Measurements from ENCODE around the gene SLC8A2. TPM values are rescaled to one million over a fixed set of nuclear protein-coding genes. Genes with fewer than 3 reads are reported as not detected.

SLC8A2 gene
- total and polyA plus RNA-seq, 2 experiments from 2014 or later, result 0.86 to 10.0 TPM

- H3K27ac ChIP-seq (ENCODE audit: low read depth), result no peak overlapping the region
- no peak overlapping the region for H3K27ac Mint-ChIP-seq
- 0 out of 2 replicates have a peak, but pooled peaks cover 7% of the 10 kb centered on the region for H3K79me2 ChIP-seq (replicated peaks; ENCODE audit: insufficient read depth)
- H3K36me3 Mint-ChIP-seq (ENCODE audit: low read depth), result peaks cover 12% of the 10 kb centered on the region
- peaks cover 27% of the 10 kb centered on the region for H3K4me1 Mint-ChIP-seq
- peaks cover 35% of the 10 kb centered on the region for H3K27me3 ChIP-seq (ENCODE audit: insufficient read depth)
- no peaks in the 10 kb centered on the region for H4K20me1 ChIP-seq (replicated peaks; ENCODE audit: insufficient read depth)
- peaks cover 13% of the 10 kb centered on the region; the same call in 1 of the 2 replicates for H3K4me1 ChIP-seq (ENCODE audit: insufficient read depth)
- H2AFZ ChIP-seq, result no peak overlapping the region
- H3K9me2 ChIP-seq (ENCODE audit: insufficient read depth), result no peaks in the 10 kb centered on the region
- peaks cover 44% of the 10 kb centered on the region for H3K27me3 Mint-ChIP-seq (ENCODE audit: insufficient read depth, low read depth, poor library complexity)
- no peak overlapping the region for H3K4me3 ChIP-seq
- no peak overlapping the region for H3K4me3 Mint-ChIP-seq
- ATAC-seq (peak; percentile 35), DNase-seq (ENCODE audit: low spot score) (peak; percentile 74)
- H3K4me2 ChIP-seq, result no peak overlapping the region
- peaks cover 10% of the 10 kb centered on the region; the same call in 1 of the 2 replicates for H3F3A ChIP-seq (replicated peaks; ENCODE audit: low read depth)
- TF ChIP-seq CTCF (conservative IDR thresholded peaks at IDR 0.05; ENCODE audit: low read depth in 2 of 2) (peak; percentile 45 to 93), REST (IDR thresholded peaks at IDR 0.05; ENCODE audit: unreplicated experiment) (no peak)
- no peaks in the 10 kb centered on the region for H3K36me3 ChIP-seq (ENCODE audit: insufficient read depth)
- H3K9me3 Mint-ChIP-seq, result no peaks in the 10 kb centered on the region; the same call in 2 of the 3 replicates
Observed at GRCh38 chr19:47414469-47414868, 57.2 kb downstream of the SLC8A2 start.

GRCh38 chr19:47413941-47414340 lies 57.8 kb downstream of the SLC8A2 start:
- Histone ChIP-seq H3F3A (replicated peaks; ENCODE audit: low read depth) (peaks cover 10% of the 10 kb centered on the region; the same call in 1 of the 2 replicates), H3K27ac (ENCODE audit: low read depth) (no peak overlapping the region), H3K4me3 (no peak overlapping the region), H3K4me1 (ENCODE audit: insufficient read depth) (peaks cover 13% of the 10 kb centered on the region; the same call in 1 of the 2 replicates), H3K4me2 (no peak overlapping the region), H3K36me3 (ENCODE audit: insufficient read depth) (no peaks in the 10 kb centered on the region), H3K27me3 (ENCODE audit: insufficient read depth) (peaks cover 33% of the 10 kb centered on the region), H3K9me2 (ENCODE audit: insufficient read depth) (no peaks in the 10 kb centered on the region), H2AFZ (no peak overlapping the region), H3K79me2 (replicated peaks; ENCODE audit: insufficient read depth) (0 out of 2 replicates have a peak, but pooled peaks cover 7% of the 10 kb centered on the region), H4K20me1 (replicated peaks; ENCODE audit: insufficient read depth) (no peaks in the 10 kb centered on the region)
- H3K4me3 Mint-ChIP-seq, result no peak overlapping the region
- peaks cover 47% of the 10 kb centered on the region for H3K27me3 Mint-ChIP-seq (ENCODE audit: insufficient read depth, low read depth, poor library complexity)
- DNase-seq (ENCODE audit: low spot score), result no peak
- H3K9me3 Mint-ChIP-seq, result no peaks in the 10 kb centered on the region; the same call in 2 of the 3 replicates
- ATAC-seq, result no peak
- H3K4me1 Mint-ChIP-seq, result peaks cover 27% of the 10 kb centered on the region
- no peak overlapping the region for H3K27ac Mint-ChIP-seq
- peaks cover 12% of the 10 kb centered on the region for H3K36me3 Mint-ChIP-seq (ENCODE audit: low read depth)
- no peak for TF ChIP-seq CREB1 (CRISPR knock-in tag; IDR thresholded peaks at IDR 0.05; ENCODE audit: low read depth)
- TF ChIP-seq NANOG (IDR thresholded peaks at IDR 0.05; ENCODE audit: borderline replicate concordance), result no peak
- no peak for TF ChIP-seq ZNF114 (CRISPR knock-in tag; IDR thresholded peaks at IDR 0.05)
- TF ChIP-seq ETS1 (IDR thresholded peaks at IDR 0.05), result no peak
- no peak for TF ChIP-seq ZNF462 (CRISPR knock-in tag; IDR thresholded peaks at IDR 0.05)
- no peak for TF ChIP-seq POLR2AphosphoS5 (IDR thresholded peaks at IDR 0.05; ENCODE audit: low read depth)
